HG02852 (cell line): ENCODE data around the gene JAK2.
"Not testable (repeated sequence)": the region's sequence is repeated elsewhere in the genome, so short reads cannot be mapped to it uniquely, and the experiment has no call there.

Source experiments
- ATAC-seq: cut with Tn5 transposase; IDR thresholded peaks from one replicate; pipeline ENCODE4 v1.9.1; 2021; ENCODE audit warnings: mild to moderate bottlenecking, moderate library complexity; ENCODE audit not compliant: unreplicated experiment

The JAK2 gene

GRCh38 chr9:4984621-4985385 is at the start of gene JAK2:
JAK2 (plus strand) TSS chr9:4985272; CDS start chr9:5021988, 36,716 bp downstream.
- peak; percentile 72 for ATAC-seq

GRCh38 chr9:4936277-4936676 is 48.8 kb upstream of the JAK2 start:
- ATAC-seq: peak; percentile 25

GRCh38 chr9:4936823-4937222 is 48.2 kb upstream of the JAK2 start:
- ATAC-seq: peak; percentile 64

- ATAC-seq: no peak
Observed at GRCh38 chr9:4937446-4937845, 47.6 kb upstream of the JAK2 start.

- ATAC-seq: no peak
Observed at GRCh38 chr9:4938496-4938895, 46.6 kb upstream of the JAK2 start.

- peak; percentile 80 for ATAC-seq
Observed at GRCh38 chr9:4939118-4939561, 45.9 kb upstream of the JAK2 start.

GRCh38 chr9:4942042-4942691 is 42.9 kb upstream of the JAK2 start:
- ATAC-seq: not testable (repeated sequence)

- ATAC-seq: no peak
Observed at GRCh38 chr9:4943346-4943745, 41.7 kb upstream of the JAK2 start.

GRCh38 chr9:4944431-4945211 is 40.5 kb upstream of the JAK2 start:
- ATAC-seq: not testable (repeated sequence)

- ATAC-seq: no peak
Observed at GRCh38 chr9:4946937-4947336, 38.1 kb upstream of the JAK2 start.

GRCh38 chr9:4955836-4956235 is 29.2 kb upstream of the JAK2 start:
- no peak for ATAC-seq

GRCh38 chr9:4959031-4959430 is 26.0 kb upstream of the JAK2 start:
- ATAC-seq: no peak

GRCh38 chr9:4962085-4962484 is 23.0 kb upstream of the JAK2 start:
- ATAC-seq: no peak

GRCh38 chr9:4964540-4964939 is 20.5 kb upstream of the JAK2 start:
- no peak for ATAC-seq

GRCh38 chr9:4965174-4965821 is 19.8 kb upstream of the JAK2 start:
- ATAC-seq: no peak

GRCh38 chr9:4967523-4967922 is 17.5 kb upstream of the JAK2 start:
- no peak for ATAC-seq

- no peak for ATAC-seq
Observed at GRCh38 chr9:4969130-4969529, 15.9 kb upstream of the JAK2 start.

- peak; percentile 90 for ATAC-seq
Observed at GRCh38 chr9:4970970-4971641, 14.0 kb upstream of the JAK2 start.

- no peak for ATAC-seq
Observed at GRCh38 chr9:4973246-4973645, 11.8 kb upstream of the JAK2 start.

- no peak for ATAC-seq
Observed at GRCh38 chr9:4973902-4974301, 11.2 kb upstream of the JAK2 start.

- ATAC-seq: no peak
Observed at GRCh38 chr9:4979239-4979638, 5.8 kb upstream of the JAK2 start.
